NCI-H1694 (cell line): ENCODE measurements around the gene NBDY.
"Not testable (repeated sequence)": the region's sequence is repeated elsewhere in the genome, so short reads cannot be mapped to it uniquely, and the experiment has no call there.

Source experiments
- DNase-seq: peaks from one replicate; lab custom pipeline; 2025; lab: John Stamatoyannopoulos, UW

Gene NBDY, protein sequence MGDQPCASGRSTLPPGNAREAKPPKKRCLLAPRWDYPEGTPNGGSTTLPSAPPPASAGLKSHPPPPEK

DNA sequence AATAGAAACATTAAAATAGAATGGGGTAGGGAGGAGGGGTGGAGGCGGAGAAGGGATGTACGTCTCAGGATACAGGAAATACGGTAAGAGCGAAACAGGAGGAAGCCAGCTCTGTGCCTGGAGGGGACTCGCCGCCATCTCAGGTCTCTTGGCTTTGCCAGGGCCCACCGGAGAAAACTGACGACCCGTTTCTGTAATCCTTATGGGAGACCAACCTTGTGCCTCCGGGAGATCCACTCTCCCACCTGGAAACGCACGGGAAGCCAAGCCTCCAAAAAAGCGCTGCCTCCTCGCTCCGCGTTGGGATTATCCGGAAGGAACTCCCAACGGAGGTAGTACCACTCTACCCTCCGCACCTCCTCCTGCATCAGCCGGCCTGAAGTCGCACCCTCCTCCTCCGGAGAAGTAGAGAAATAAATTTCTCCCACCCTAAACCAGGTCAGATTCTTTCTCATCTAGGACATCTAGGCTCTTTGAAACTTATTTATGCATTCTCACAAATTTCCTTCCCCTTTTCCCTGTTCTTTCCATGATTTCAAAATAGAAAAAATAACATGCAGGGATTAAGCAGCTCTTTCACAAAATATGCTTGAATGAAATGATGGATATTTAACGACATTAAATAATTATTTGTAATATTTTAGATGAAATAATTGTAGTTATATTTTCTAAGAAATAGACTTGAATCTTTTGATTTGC is at the start of gene NBDY:
TSS of gene NBDY (plus strand) at position 92 of the 699 bp plus-strand sequence. CDS start at position 203, 111 bp downstream.
- DNase-seq = no peak

DNA sequence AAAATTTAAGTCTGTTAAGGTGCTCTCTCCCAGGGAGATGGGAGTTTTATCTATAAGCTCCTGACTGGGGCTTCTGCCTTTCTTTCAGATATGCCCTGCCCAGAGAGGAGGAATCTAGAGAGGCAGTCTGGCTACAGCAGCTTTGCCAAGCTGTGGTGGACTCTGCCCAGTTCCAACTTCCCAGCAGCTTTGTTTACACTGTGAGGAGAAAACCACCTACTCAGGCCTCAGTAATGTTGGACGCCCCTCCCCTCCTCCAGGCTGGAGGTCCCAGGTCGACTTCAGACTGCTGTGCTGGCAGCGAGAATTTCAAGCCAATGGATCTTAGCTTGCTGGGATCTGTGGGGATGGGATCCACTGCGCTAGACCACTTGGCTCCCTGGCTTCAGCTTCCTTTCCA is 24.5 kb upstream of the NBDY start:
- DNase-seq = not testable (repeated sequence)

DNA sequence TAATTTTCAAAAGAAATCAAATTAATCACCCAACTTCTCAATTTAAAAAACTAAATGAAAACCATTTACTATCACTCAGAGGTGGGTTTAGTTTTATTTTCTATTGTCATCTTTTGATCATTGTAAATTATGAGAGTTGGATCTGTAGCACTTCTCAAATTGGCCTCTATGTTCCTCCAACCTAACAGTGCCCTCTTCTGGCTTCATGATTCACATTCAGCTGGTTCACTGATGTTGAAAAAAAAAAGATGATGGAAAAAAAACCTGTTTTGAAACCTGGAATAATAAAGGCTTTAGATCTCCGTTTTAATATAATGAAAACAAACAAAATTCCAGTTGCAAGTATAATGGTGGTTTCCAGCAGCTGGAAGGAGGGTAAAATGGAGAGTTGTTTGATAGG is 2.4 kb upstream of the NBDY start:
- peak; percentile 50 for DNase-seq

DNA sequence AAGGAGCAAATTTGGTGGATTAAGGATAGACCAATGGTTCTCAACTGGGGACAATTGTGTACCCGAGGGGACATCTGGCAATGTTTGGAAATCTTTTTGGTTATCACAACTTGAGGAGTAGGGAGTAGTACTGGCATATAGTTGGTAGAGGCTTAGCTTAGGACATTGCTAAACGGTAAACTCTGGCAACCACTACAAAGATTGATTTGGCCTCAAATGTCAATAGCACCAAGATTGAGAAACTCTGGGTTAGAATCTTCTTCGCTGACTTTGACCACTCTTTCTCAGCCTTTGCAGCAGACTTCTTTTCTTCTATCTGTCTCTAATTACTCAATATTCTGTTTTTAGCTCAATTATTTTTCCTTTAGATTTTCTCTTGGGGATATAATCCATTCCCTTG is 1.5 kb upstream of the NBDY start:
- no peak for DNase-seq

DNA sequence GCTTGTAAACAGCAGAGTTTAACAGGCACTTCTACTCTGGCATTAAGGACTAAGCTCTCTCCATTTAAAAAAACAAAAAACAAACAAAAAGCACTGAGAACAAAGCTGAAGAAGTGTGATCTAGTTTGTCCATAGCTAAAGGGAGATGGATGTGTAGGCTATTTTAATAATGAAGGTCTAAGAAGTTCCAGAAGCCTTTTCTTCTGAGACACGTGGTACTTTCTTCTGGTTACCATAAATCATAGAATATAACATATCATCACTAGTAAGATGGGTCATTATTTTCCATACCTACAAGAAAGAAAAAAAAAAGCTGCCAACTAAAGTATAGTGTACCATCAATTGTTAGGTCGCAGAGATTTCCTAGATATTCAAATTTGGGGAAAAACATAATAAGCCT is 722 bp upstream of the NBDY start:
- no peak for DNase-seq

DNA sequence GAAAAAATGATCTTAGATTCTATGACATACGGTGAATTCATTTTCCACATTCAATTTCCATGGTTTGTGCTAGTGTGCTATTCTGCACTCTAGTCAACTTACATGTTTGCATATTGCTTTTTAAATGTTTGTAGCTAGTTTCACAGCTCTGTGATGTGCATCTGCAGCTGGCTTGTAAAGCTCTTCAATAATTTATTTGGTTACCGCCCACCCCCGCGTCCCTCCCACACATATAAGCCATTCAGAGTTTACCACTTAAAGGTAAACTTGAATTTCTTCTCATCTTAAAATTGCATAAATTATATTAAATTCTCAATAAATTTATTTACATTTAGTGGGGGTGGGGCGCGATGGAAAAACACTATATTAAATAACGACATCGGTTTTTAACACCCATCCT is 291 bp upstream of the NBDY start:
- DNase-seq = no peak

DNA sequence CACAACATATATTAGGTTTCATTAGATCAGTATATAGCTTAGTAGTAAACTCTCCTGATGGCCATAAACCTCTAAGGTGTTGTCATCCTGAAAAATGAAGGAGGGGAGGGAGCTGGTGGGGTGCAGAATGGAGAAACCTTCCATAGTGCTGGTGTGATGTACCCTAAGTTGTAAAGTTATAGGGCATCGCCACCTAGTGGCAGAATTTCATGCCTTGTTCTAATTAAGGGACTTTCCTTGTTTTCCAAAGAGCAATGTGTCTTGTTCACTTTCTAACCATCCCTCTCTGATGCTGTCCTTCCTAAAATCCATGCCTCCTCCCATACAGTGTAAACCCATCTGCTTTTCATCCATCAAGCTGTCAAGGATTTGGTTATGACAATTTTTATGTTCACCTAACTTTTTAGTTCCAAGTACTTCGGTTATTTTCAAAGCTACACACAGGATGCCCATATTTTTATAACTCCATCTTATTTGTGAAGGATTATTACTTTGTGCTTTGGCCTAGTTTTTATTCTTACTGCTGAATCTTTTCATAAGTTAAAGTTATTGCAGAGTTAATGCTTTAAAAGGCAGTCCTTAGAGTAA is 4.5 kb downstream of the NBDY start:
- peak; percentile 51 for DNase-seq

DNA sequence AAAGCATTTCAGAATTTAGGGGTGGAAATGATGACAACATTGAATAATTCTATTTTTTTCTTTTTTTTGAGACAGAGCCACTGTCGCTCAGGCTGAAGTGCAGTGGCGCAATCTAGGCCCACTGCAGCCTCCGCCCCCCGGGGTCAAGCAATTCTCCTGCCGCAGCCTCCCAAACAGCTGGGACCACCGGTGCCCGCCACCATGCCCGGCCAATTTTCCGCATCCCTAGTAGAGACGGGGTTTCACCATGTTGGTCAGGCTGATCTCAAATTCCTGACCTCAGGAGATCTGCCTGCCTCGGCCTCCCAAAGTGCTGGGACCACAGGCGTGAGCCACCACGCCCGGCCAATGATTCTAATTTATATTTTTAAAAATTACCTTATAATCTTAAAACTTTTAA is 7.2 kb downstream of the NBDY start:
- DNase-seq = no peak

DNA sequence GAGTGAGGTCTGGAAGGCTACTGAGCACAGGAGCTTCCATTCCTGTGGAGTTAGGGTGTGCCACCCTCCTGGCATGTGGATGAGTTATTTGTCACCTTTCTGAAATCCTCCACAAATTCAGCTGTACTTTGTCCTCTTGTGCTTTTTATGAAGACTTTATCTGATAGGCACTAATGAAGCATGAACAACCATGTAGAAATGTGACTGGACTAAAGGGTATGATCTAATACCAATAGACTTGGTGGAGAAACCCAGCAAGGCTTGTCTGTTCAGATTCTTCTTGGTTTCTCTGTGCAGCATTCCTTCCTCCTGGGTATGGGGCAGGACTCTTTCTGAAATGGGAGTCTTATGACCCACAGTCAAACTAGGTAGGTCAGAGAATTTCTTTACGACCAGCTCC is 9.6 kb downstream of the NBDY start:
- no peak for DNase-seq

DNA sequence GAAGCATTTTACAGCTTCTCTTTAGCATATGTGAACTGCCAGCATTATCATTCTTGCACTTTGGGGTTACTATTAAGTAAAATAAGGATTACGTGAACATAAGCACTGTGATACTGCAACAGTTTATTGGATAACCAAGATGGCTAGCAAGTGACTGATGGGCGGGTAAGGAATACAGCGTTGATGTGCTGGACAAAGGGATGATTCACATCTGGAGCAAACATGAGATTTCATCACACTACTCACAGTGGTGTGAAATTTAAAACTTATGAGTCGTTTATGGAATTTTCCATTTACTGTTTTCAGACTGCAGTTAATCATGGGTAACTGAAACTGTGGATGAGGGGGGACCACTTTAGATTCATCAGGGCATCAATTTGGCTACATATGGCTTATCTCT is 16.0 kb downstream of the NBDY start:
- no peak for DNase-seq

DNA sequence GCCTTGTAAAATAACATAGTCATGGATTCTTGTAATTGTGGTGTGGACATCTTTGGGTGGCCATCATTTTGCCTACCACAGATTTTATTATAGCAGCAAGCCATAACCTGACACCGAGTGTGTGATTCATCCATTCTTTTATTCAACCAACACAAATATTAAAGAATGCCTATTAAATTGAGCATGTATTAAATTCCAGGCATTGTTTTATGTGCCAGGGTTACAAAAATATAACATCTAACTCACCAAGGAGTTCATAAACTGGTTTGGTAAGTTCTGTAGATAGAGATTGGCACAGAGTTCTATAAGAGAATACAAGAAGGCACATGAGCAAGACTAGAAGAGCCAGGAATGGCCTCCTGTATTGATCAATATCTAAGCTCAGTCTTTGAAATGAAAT is 18.0 kb downstream of the NBDY start:
- no peak for DNase-seq

DNA sequence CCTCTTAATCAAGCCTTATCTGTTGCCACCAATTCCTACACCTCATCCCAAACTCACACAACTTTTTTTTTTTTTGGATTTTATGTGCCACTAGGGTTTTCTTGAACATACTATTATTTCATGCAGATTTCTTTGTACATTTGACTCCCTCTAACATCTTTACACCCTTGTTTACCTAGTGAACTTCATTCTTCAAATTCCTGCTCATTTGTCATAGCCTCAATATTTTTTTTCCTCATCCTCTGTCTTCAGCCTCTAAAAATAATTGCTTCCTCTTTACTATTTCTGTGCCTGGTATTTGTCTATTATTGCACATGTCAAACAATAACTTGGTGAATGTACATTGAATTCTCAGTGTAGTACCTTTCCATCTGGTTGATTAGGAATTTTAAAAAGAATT is 22.0 kb downstream of the NBDY start:
- no peak for DNase-seq

DNA sequence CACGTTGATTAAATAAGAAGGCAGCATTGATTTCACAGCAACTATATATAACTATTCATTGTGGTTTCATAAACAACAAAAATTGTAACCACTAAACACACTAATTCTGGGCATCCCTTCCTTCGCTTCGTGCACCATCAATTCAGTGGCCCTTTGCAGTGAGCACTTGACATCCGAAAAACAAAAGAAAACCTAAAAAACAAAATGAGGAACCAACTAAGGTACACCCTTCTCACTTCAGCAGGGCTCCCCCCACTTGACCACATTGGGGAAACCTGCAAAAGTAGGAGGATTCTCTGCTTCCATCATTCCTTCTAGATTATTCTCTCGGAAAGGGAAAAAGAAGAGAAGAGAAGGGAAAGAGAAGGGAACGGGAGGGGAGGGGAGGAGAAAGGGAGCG is 28.3 kb downstream of the NBDY start:
- no peak for DNase-seq

DNA sequence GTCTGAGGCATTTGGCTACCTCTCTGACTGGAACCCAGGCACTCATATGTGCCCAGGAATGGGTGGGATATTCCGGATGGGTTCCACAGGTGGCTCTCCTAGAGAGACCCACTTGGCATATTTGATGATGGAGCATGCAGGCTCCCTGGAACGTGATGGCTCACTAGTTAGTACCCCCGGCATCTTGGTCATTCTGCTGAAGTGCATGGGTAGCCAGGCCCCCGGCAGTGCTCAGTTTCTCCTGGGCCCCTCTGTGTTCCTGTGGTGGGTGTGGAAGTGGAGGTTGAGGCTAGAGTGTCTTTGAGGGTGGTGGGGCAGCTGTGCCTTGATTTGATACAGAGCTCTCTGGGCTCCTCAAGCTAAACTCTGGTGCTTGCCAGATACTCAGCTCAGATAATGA is 29.4 kb downstream of the NBDY start:
- no peak for DNase-seq

DNA sequence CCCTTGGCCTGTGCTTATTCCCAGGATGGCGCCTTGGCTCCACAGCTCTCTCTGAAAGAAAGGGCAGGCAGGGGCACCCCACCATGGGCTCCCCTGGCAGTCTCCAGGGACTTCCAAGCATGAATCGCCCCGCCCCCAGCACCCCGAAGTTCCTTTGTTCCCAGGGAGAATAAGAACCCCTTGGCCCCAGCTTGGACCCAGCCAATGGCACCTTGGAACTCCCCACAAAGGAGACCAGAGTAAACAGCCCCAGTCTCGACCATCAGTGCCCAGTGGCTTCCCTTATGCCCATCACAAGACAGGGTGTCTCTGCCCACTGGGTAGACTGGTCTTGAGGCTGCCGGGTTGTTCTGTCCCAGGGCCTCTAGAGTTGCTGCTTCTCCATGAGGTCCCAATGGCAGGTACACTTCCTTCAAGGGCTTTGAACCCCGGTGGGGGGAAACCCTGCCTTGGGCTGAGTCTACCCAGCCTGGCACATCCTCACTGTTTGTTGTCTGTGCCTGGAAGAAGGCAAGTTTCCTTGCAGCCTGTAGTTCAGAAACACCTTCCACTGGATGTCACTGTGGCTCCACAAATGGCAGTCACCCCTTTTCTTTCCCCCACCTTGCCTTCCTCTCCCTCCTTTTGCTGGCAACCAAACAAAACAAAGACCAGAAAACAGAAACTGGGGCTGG is 30.8 kb downstream of the NBDY start:
- no peak for DNase-seq

DNA sequence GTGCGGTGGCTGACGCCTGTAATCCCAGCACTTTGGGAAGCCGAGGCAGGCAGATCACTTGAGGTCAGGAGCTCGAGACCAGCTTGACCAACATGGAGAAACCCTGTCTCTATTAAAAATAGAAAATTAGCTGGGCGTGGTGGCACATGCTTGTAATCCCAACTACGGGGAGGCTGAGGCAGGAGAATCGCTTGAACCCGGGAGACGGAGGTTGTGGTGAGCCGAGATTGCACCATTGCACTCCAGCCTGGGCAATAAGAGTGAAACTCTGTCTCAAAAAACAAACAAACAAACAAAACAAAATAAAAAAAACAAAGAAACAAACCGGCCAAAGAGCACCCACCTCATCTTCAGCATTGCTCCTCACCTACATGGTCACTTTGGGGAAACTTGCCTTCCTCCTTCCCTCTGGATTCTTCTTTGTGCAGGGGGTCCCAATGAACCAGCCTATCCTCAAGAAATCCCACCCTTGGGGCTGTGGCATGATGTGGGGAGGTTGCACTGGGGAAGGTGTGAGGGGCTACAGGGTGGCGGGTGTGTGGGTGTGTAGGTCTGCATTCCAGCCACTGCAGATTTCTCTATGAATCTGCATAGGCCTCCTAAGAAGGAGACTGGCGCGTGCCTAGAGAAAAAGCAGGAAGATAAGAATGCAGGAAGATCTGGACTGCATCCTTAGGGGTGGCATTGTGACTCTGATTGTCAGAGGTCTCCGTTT is 31.5 kb downstream of the NBDY start:
- not testable (repeated sequence) for DNase-seq

DNA sequence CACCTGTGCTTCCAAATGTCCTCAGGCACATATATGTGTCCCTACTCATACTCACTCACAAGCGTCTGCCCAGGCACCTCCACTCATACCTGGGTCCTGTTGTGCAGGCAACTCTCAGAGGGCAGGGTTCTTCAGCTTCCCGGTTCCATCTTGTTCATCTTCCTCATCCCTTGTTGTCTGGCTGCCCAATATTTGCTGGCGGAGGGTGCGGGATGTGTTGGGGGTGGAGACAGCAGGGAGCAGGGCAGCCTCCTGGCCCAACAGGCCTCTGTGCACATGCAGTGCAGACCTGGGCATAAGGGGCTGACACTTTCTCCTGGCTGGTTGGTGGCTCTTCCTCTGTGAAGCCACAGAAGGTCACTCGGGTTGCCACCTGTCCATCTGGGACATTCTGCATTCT is 32.1 kb downstream of the NBDY start:
- DNase-seq = no peak

DNA sequence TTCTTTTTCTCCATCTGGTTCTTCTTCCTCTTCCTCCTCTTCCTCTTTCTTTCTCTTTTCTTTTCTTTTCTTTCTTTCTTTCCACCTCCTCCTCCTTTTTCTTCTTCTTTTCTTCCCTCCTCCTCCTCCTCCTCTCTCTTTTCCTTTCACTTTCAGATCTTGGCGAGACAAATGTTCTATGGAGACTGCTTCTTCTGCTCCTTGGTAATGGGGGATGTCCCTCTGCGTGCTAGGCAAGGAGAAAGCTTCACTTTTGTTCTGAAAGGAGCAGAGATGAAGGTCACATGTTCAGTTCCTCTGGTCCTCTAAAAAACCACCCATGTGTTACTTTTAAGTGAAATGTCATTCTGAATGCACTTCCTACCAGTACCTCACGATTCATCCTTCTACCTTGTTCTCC is 33.2 kb downstream of the NBDY start:
- DNase-seq = no peak

DNA sequence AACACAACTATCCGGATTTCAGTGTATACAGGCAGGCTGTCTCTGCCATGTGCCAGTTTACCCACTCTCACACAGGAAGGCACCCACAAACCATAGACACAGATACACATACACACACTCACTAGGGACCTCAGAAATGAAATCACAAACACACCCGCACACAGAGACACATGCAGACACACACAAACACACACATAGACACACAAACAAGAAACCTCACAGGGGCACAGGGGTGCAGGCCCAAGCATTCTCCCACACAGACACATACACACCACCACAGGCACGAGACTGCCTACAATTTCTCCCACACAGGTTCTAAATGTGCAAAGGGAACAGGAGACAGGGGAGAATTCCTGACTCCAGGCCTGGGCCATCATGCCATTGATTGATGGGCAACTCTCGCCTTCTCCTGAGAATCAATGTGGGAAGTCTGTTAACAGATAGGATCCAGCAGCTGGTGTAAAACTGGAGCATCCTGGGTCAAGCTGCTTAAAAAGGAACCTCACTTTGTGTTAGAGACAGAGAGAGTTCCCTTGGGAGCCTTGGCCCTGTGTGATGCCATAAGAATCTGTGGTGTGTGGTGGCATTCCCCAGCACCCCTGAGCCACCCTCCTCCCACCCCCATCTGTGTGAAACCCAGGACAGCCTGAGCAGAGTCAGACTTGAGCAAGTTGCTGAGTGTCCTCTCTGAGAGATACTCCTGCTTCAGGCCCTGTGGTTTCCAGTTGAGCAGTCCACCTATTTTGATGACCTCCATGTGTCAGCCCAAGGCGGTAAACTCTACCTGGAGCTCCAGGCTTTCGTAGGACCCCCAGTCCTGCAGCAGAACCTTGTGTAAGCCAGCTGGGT is 33.9 kb downstream of the NBDY start:
- DNase-seq = no peak

DNA sequence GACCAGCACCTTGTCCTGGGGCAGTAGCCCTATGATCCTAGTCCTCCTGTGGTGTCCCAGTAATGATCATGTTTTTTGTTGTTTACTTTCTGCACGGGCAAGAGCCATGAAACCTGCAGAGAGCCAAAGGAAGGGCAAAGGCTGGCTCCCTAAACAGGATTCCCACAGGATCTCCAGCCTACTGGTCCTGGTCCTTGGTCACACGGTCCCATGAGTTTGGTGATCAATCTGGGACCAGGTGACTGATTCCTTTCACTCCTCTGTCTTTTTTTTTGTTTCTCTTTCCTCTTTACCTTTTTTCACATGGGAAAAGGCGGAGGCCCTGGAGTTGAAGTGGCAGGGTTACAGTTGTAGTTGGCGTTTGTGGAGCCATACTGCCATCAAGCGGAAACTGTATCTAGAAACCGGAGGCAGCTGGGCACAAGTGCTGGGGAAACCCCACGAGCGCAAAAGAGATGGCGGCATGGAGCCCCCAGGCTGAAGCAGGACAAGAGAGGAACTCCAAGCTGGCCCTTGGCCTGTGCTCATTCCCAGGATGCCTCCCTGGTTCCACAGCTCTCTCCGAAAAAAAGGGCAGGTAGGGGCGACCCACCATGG is 34.6 kb downstream of the NBDY start:
- no peak for DNase-seq
